ENCODE results near the gene DMRTB1.

Gene DMRTB1

GRCh38 chr1:53462193-53462592, 3.0 kb downstream of the DMRTB1 start:
- TF ChIP-seq CTCF (IDR thresholded peaks at IDR 0.05; ENCODE audit: control insufficient read depth, insufficient read depth, low read depth, low read length, missing control alignments), result no peak
- no peak overlapping the region for H3K4me3 ChIP-seq (ENCODE audit: control insufficient read depth, low read depth, low read length)
- no peak for DNase-seq (ENCODE audit: low read depth)

GRCh38 chr1:53462769-53463501, 3.7 kb downstream of the DMRTB1 start:
- H3K4me3 ChIP-seq (ENCODE audit: control insufficient read depth, low read depth, low read length), result no peak overlapping the region
- TF ChIP-seq CTCF (IDR thresholded peaks at IDR 0.05; ENCODE audit: control insufficient read depth, insufficient read depth, low read depth, low read length, missing control alignments), result no peak
- no peak for DNase-seq (ENCODE audit: low read depth)

- H3K4me3 ChIP-seq (ENCODE audit: control insufficient read depth, low read depth, low read length), result no peak overlapping the region
- TF ChIP-seq CTCF (IDR thresholded peaks at IDR 0.05; ENCODE audit: control insufficient read depth, insufficient read depth, low read depth, low read length, missing control alignments), result no peak
- no peak for DNase-seq (ENCODE audit: low read depth)
These were observed 5.0 kb downstream of the DMRTB1 start for GRCh38 chr1:53463961-53464899.

GRCh38 chr1:53465023-53465957, 6.1 kb downstream of the DMRTB1 start:
- no peak overlapping the region for H3K4me3 ChIP-seq (ENCODE audit: control insufficient read depth, low read depth, low read length)
- TF ChIP-seq CTCF (IDR thresholded peaks at IDR 0.05; ENCODE audit: control insufficient read depth, insufficient read depth, low read depth, low read length, missing control alignments), result no peak
- DNase-seq (ENCODE audit: low read depth), result no peak

GRCh38 chr1:53467391-53467790, 8.2 kb downstream of the DMRTB1 start:
- H3K4me3 ChIP-seq (ENCODE audit: control insufficient read depth, low read depth, low read length), result no peak overlapping the region
- TF ChIP-seq CTCF (IDR thresholded peaks at IDR 0.05; ENCODE audit: control insufficient read depth, insufficient read depth, low read depth, low read length, missing control alignments), result no peak
- DNase-seq (ENCODE audit: low read depth), result no peak

- TF ChIP-seq CTCF (IDR thresholded peaks at IDR 0.05; ENCODE audit: control insufficient read depth, insufficient read depth, low read depth, low read length, missing control alignments), result no peak
- no peak overlapping the region for H3K4me3 ChIP-seq (ENCODE audit: control insufficient read depth, low read depth, low read length)
- no peak for DNase-seq (ENCODE audit: low read depth)
These were observed 9.2 kb downstream of the DMRTB1 start for GRCh38 chr1:53468374-53468773.
